ENCODE data around the gene PRDM16. TPM values are rescaled to one million over a fixed set of nuclear protein-coding genes. Genes with fewer than 3 reads are reported as not detected.

Gene PRDM16
- total RNA-seq, 1 donor from 2014 or later = 12.8 TPM

GRCh38 chr1:3429320-3429719 is 360.3 kb downstream of the PRDM16 start:
- no peak for ATAC-seq
- intact Hi-C loops (cut with DNase I) = loop anchor here (10.0 kb wide), 1 partner anchor 1015 kb away; the partner anchor contains the start of gene PEX10
- peak; percentile 53 for DNase-seq (ENCODE audit: missing footprints)

GRCh38 chr1:3429766-3430165 is 360.8 kb downstream of the PRDM16 start:
- intact Hi-C loops (cut with DNase I) = loop anchor here (10.0 kb wide), 1 partner anchor 1015 kb away; the partner anchor contains the start of gene PEX10
- DNase-seq (ENCODE audit: missing footprints) (peak; percentile 58), ATAC-seq (no peak)

GRCh38 chr1:3430406-3430805 is 361.4 kb downstream of the PRDM16 start:
- intact Hi-C loops (cut with DNase I) = no loop called here
- peak; percentile 47 for DNase-seq (ENCODE audit: missing footprints)
- no peak for ATAC-seq

- intact Hi-C loops (cut with DNase I) = no loop called here
- DNase-seq (ENCODE audit: missing footprints) = peak; percentile 53
- ATAC-seq = no peak
Observed at GRCh38 chr1:3430820-3431219, 361.8 kb downstream of the PRDM16 start.

- intact Hi-C loops (cut with DNase I) = no loop called here
- ATAC-seq = no peak
- DNase-seq (ENCODE audit: missing footprints) = peak; percentile 61
Observed at GRCh38 chr1:3431266-3431665, 362.3 kb downstream of the PRDM16 start.

GRCh38 chr1:3431686-3432085 is 362.7 kb downstream of the PRDM16 start:
- ATAC-seq = no peak
- intact Hi-C loops (cut with DNase I) = no loop called here
- DNase-seq (ENCODE audit: missing footprints) = peak; percentile 37

- DNase-seq (ENCODE audit: missing footprints) (peak; percentile 50), ATAC-seq (no peak)
- intact Hi-C loops (cut with DNase I) = no loop called here
Observed at GRCh38 chr1:3432306-3432705, 363.3 kb downstream of the PRDM16 start.

- ATAC-seq (no peak), DNase-seq (ENCODE audit: missing footprints) (peak; percentile 64)
- intact Hi-C loops (cut with DNase I) = no loop called here
Observed at GRCh38 chr1:3433076-3433475, 364.1 kb downstream of the PRDM16 start.

- no peak for ATAC-seq
- peak; percentile 26 for DNase-seq (ENCODE audit: missing footprints)
- intact Hi-C loops (cut with DNase I) = no loop called here
Observed at GRCh38 chr1:3433596-3434320, 364.8 kb downstream of the PRDM16 start.

GRCh38 chr1:3434406-3435110 is 365.6 kb downstream of the PRDM16 start:
- intact Hi-C loops (cut with DNase I) = no loop called here
- ATAC-seq = no peak
- DNase-seq (ENCODE audit: missing footprints) = peak; percentile 50

- intact Hi-C loops (cut with DNase I) = no loop called here
- ATAC-seq = no peak
- peak; percentile 56 for DNase-seq (ENCODE audit: missing footprints)
Observed at GRCh38 chr1:3435666-3436065, 366.7 kb downstream of the PRDM16 start.

- peak; percentile 48 for DNase-seq (ENCODE audit: missing footprints)
- ATAC-seq = no peak
Observed at GRCh38 chr1:3436451-3436850, 367.4 kb downstream of the PRDM16 start.

GRCh38 chr1:3436901-3437300 is 367.9 kb downstream of the PRDM16 start:
- DNase-seq (ENCODE audit: missing footprints) (peak; percentile 32), ATAC-seq (no peak)
- intact Hi-C loops (cut with DNase I) = no loop called here

More at GRCh38 chr1:3436451-3436850, 367.4 kb downstream of the PRDM16 start:
- intact Hi-C loops (cut with DNase I) = no loop called here

- intact Hi-C loops (cut with DNase I) = no loop called here
- ATAC-seq (no peak), DNase-seq (ENCODE audit: missing footprints) (peak; percentile 47)
Observed at GRCh38 chr1:3438661-3439180, 369.7 kb downstream of the PRDM16 start.

GRCh38 chr1:3439346-3440299 is 370.6 kb downstream of the PRDM16 start:
- intact Hi-C loops (cut with DNase I) = no loop called here
- ATAC-seq = no peak
- peak; percentile 39 for DNase-seq (ENCODE audit: missing footprints)

- intact Hi-C loops (cut with DNase I) = no loop called here
Observed at GRCh38 chr1:3440300-3440681, 371.3 kb downstream of the PRDM16 start.

GRCh38 chr1:3440711-3441409 is 371.9 kb downstream of the PRDM16 start:
- DNase-seq (ENCODE audit: missing footprints) = peak; percentile 15

More at GRCh38 chr1:3440300-3440681, 371.3 kb downstream of the PRDM16 start:
- ATAC-seq (no peak), DNase-seq (ENCODE audit: missing footprints) (peak; percentile 13)

GRCh38 chr1:3441410-3441847 is 372.4 kb downstream of the PRDM16 start:
- intact Hi-C loops (cut with DNase I) = no loop called here
- peak; percentile 2 for DNase-seq (ENCODE audit: missing footprints)
- no peak for ATAC-seq

More at GRCh38 chr1:3440711-3441409, 371.9 kb downstream of the PRDM16 start:
- intact Hi-C loops (cut with DNase I) = no loop called here
- ATAC-seq = no peak
